H1 (cell line): ENCODE measurements around the gene KRT81. TPM values are rescaled to one million over a fixed set of nuclear protein-coding genes. Genes with fewer than 3 reads are reported as not detected.

ENCODE experiments used
- CTCF ChIA-PET: fragments of 300-600 bp; sonication (Branson Sonifier 250); formaldehyde crosslinking; loops from one replicate; lab custom pipeline; 2021; ENCODE audit not compliant: partially characterized antibody; lab: Charles Lee
- POLR2A ChIA-PET: fragments of 300-600 bp; sonication (Branson Sonifier 250); formaldehyde crosslinking; loops from one replicate; lab custom pipeline; 2021; ENCODE audit warnings: inconsistent platforms; ENCODE audit not compliant: partially characterized antibody; lab: Charles Lee
- DNase-seq, 2 experiments: peaks; one replicate each; pipeline versions ENCODE4 v3.0.0 to v3.0.0-alpha.2; 2010 to 2022; ENCODE audit warnings: low spot score in 2 of 2, low read depth in 1 of 2, mixed read lengths in 1 of 2
- FAIRE-seq: peaks from 2 replicates; lab custom pipeline; 2011; peaks lifted over from hg19 to GRCh38; lab: Jason Lieb, UNC
- H2AFZ ChIP-seq: 2 replicates; pipeline ENCODE4 v1.8.1; 2012; ENCODE audit warnings: low read length, inconsistent platforms
- H2AK5ac ChIP-seq: 2 replicates; pipeline ENCODE4 v1.6.1; 2013; ENCODE audit warnings: low read depth, low read length
- H2BK120ac ChIP-seq: replicated peaks from 2 replicates; pipeline ENCODE3; 2013; ENCODE audit warnings: low read depth, low read length, inconsistent platforms
- H2BK12ac ChIP-seq: 2 replicates; pipeline ENCODE4 v1.6.1; 2013; ENCODE audit warnings: low read depth, low read length
- H2BK15ac ChIP-seq: 2 replicates; pipeline ENCODE4 v1.6.1; 2013; ENCODE audit warnings: low read length
- H2BK20ac ChIP-seq: 2 replicates; pipeline ENCODE4 v1.6.1; 2013; ENCODE audit warnings: low read length
- H2BK5ac ChIP-seq: 2 replicates; pipeline ENCODE4 v1.6.1; 2013; ENCODE audit warnings: low read depth, low read length
- H3K14ac ChIP-seq: 2 replicates; pipeline ENCODE4 v1.6.1; 2013; ENCODE audit warnings: inconsistent platforms; ENCODE audit not compliant: insufficient read length
- H3K18ac ChIP-seq: 2 replicates; pipeline ENCODE4 v1.6.1; 2013; ENCODE audit warnings: low read length; ENCODE audit errors: extremely low read depth
- H3K23ac ChIP-seq: 2 replicates; pipeline ENCODE4 v1.6.1; 2013; ENCODE audit warnings: inconsistent platforms; ENCODE audit not compliant: insufficient read length
- H3K23me2 ChIP-seq: 2 replicates; pipeline ENCODE4 v1.6.1; 2013; ENCODE audit warnings: low read depth, low read length
- H3K27ac ChIP-seq: 2 replicates; pipeline ENCODE4 v1.6.1; 2011; ENCODE audit warnings: low read depth, low read length, inconsistent platforms
- H3K27me3 ChIP-seq, 4 experiments: replicated peaks in 1 of 4; 1 replicate in 1 of 4; 2 replicates in 3 of 4; pipeline versions ENCODE4 v1.6.1 to v1.8.1; 2011 to 2013; ENCODE audit warnings: low read length in 3 of 4, mild to moderate bottlenecking in 3 of 4, inconsistent platforms in 2 of 4, mixed read lengths in 2 of 4, moderate library complexity in 1 of 4; ENCODE audit not compliant: control insufficient read depth in 3 of 4, insufficient read depth in 3 of 4; ENCODE audit errors: extremely low read depth in 1 of 4
- H3K36me3 ChIP-seq, 4 experiments: 2 replicates each; pipeline versions ENCODE4 v1.6.1 to v1.8.1; 2011 to 2013; ENCODE audit warnings: mild to moderate bottlenecking in 4 of 4, low read length in 3 of 4, moderate library complexity in 2 of 4, control low read depth in 1 of 4, inconsistent platforms in 1 of 4; ENCODE audit not compliant: insufficient read depth in 4 of 4, control insufficient read depth in 2 of 4
- H3K4ac ChIP-seq: replicated peaks from 2 replicates; pipeline ENCODE3; 2013; ENCODE audit warnings: low read length, low read depth, mixed read lengths, inconsistent platforms; ENCODE audit not compliant: insufficient read length
- H3K4me1 ChIP-seq, 4 experiments: replicated peaks in 1 of 4; 1 replicate in 1 of 4; 2 replicates in 3 of 4; pipeline versions ENCODE4 v1.6.1 to v1.8.1; 2011 to 2013; ENCODE audit warnings: low read length in 3 of 4, inconsistent platforms in 2 of 4, mixed read lengths in 1 of 4; ENCODE audit not compliant: insufficient read depth in 4 of 4, control insufficient read depth in 3 of 4
- H3K4me2 ChIP-seq, 2 experiments: 2 replicates each; pipeline versions ENCODE4 v1.6.1 to v1.8.1; 2011 to 2013; ENCODE audit warnings: low read depth in 2 of 2, low read length in 2 of 2, control low read depth in 1 of 2, inconsistent platforms in 1 of 2, mild to moderate bottlenecking in 1 of 2; ENCODE audit not compliant: insufficient read depth in 1 of 2
- H3K4me3 ChIP-seq, 4 experiments: fragments of 200-600, 300-600 bp in 1 of 4; sonication (generic), shearing (Covaris generic), sonication (Bioruptor Twin) in 1 of 4; 2 replicates each; pipeline versions ENCODE4 v1.5.1 to v1.8.1; 2011 to 2016; ENCODE audit warnings: low read length in 4 of 4, low read depth in 3 of 4, control low read depth in 2 of 4, inconsistent platforms in 2 of 4, mild to moderate bottlenecking in 2 of 4, mixed read lengths in 1 of 4, moderate library complexity in 1 of 4; ENCODE audit not compliant: insufficient read depth in 2 of 4; ENCODE audit errors: extremely low read depth in 1 of 4
- H3K56ac ChIP-seq: replicated peaks from 2 replicates; pipeline ENCODE3; 2013; ENCODE audit warnings: low read depth, mild to moderate bottlenecking, mixed read lengths, low read length, inconsistent platforms; ENCODE audit not compliant: insufficient read length
- H3K79me1 ChIP-seq: 2 replicates; pipeline ENCODE4 v1.6.1; 2013; ENCODE audit warnings: low read depth, low read length, control low read depth
- H3K79me2 ChIP-seq, 2 experiments: 2 replicates each; pipeline versions ENCODE4 v1.6.1 to v1.8.1; 2012 to 2013; ENCODE audit warnings: low read length in 2 of 2, mild to moderate bottlenecking in 2 of 2, inconsistent platforms in 1 of 2; ENCODE audit not compliant: insufficient read depth in 2 of 2, control insufficient read depth in 1 of 2
- H3K9ac ChIP-seq, 4 experiments: replicated peaks in 1 of 4; 1 replicate in 1 of 4; 2 replicates in 3 of 4; pipeline versions ENCODE4 v1.6.1 to v1.8.1; 2011 to 2013; ENCODE audit warnings: low read depth in 3 of 4, low read length in 3 of 4, control low read depth in 2 of 4, mild to moderate bottlenecking in 2 of 4, moderate library complexity in 2 of 4, inconsistent platforms in 1 of 4; ENCODE audit errors: extremely low read depth in 1 of 4
- H3K9me3 ChIP-seq, 2 experiments: 2 replicates each; pipeline versions ENCODE4 v1.6.1 to v1.8.1; 2012 to 2013; ENCODE audit warnings: mild to moderate bottlenecking in 2 of 2, moderate library complexity in 2 of 2, control low read depth in 1 of 2, inconsistent platforms in 1 of 2, low read depth in 1 of 2, low read length in 1 of 2, mixed read lengths in 1 of 2; ENCODE audit not compliant: insufficient read depth in 2 of 2
- H4K20me1 ChIP-seq, 2 experiments: replicated peaks in 1 of 2; 2 replicates each; pipeline versions ENCODE3 to v1.8.1; 2011 to 2013; ENCODE audit warnings: inconsistent platforms in 2 of 2, low read length in 2 of 2, mild to moderate bottlenecking in 1 of 2; ENCODE audit not compliant: insufficient read depth in 2 of 2, control insufficient read depth in 1 of 2
- H4K5ac ChIP-seq: 2 replicates; pipeline ENCODE4 v1.6.1; 2013; ENCODE audit warnings: low read length, low read depth, mixed read lengths, inconsistent platforms; ENCODE audit not compliant: insufficient read length
- H4K8ac ChIP-seq: 2 replicates; pipeline ENCODE4 v1.8.0; 2013; ENCODE audit warnings: mild to moderate bottlenecking, moderate library complexity, low read length, inconsistent platforms; ENCODE audit not compliant: insufficient read depth; ENCODE audit errors: extremely low read depth
- H4K91ac ChIP-seq: replicated peaks from 2 replicates; pipeline ENCODE3; 2013; ENCODE audit warnings: low read length, mixed read lengths, inconsistent platforms; ENCODE audit not compliant: insufficient read length
- ASH2L ChIP-seq: fragments of 200-600, 300-600 bp; sonication (generic); IDR thresholded peaks from one replicate; pipeline ENCODE4 v1.7.1; 2017; ENCODE audit warnings: low read length
- CHD1 ChIP-seq: IDR thresholded peaks from 2 replicates; pipeline ENCODE4 v1.6.1; 2012; ENCODE audit warnings: low read depth, low read length, improper control_type of control experiment
- E2F6 ChIP-seq: IDR thresholded peaks from 2 replicates; pipeline ENCODE4 v1.6.1; 2012; ENCODE audit warnings: inconsistent platforms
- HDAC2 ChIP-seq, 2 experiments: fragments of 300-600 bp in 1 of 2; sonication (generic) in 1 of 2; IDR thresholded peaks; 2 replicates each; pipeline ENCODE4 v1.6.1; 2011 to 2012; ENCODE audit warnings: low read depth in 2 of 2, low read length in 2 of 2, mild to moderate bottlenecking in 2 of 2, moderate library complexity in 2 of 2, borderline replicate concordance in 1 of 2, inconsistent platforms in 1 of 2
- JUN ChIP-seq: IDR thresholded peaks from 2 replicates; pipeline ENCODE4 v1.6.1; 2011; ENCODE audit warnings: low read depth, mild to moderate bottlenecking, improper control_type of control experiment, low read length
- KDM4A ChIP-seq: IDR thresholded peaks from one replicate; pipeline ENCODE4 v1.7.1; 2012; ENCODE audit warnings: low read depth, mild to moderate bottlenecking, moderate library complexity, low read length, inconsistent platforms; ENCODE audit not compliant: severe bottlenecking
- MAX ChIP-seq: IDR thresholded peaks from 2 replicates; pipeline ENCODE4 v1.6.1; 2012; ENCODE audit warnings: inconsistent platforms
- POLR2A ChIP-seq, 2 experiments: IDR thresholded peaks; 1 replicate in 1 of 2; 2 replicates in 1 of 2; pipeline ENCODE4 v1.6.1; 2011; ENCODE audit warnings: low read depth in 2 of 2, low read length in 2 of 2, mild to moderate bottlenecking in 2 of 2; ENCODE audit errors: control extremely low read depth in 1 of 2
- RFX5 ChIP-seq: IDR thresholded peaks from 2 replicates; pipeline ENCODE4 v1.6.1; 2011; ENCODE audit warnings: low read depth, low read length, improper control_type of control experiment, borderline replicate concordance
- SIRT6 ChIP-seq: IDR thresholded peaks from one replicate; pipeline ENCODE4 v1.7.1; 2012; ENCODE audit warnings: low read length, inconsistent platforms
- TAF7 ChIP-seq: optimal IDR thresholded peaks from 2 replicates; pipeline ENCODE3; 2011; ENCODE audit warnings: low read depth, mild to moderate bottlenecking, inconsistent platforms, low read length, moderate library complexity, borderline replicate concordance
- ZNF274 ChIP-seq: IDR thresholded peaks from 2 replicates; pipeline ENCODE4 v1.7.0; 2012; ENCODE audit warnings: low read length, borderline replicate concordance; ENCODE audit errors: extremely low read depth
- WGBS, 2 experiments: shearing (Covaris generic) in 1 of 2; methylation state at CpG; one replicate each; pipeline versions ENCODE4 v1.1.6 to v1.1.7; 2013 to 2015; ENCODE audit warnings: low lambda C conversion rate in 2 of 2, mixed read lengths in 2 of 2, inconsistent platforms in 1 of 2, low coverage in 1 of 2, missing lambda C conversion rate in 1 of 2; ENCODE audit not compliant: insufficient replicate concordance in 2 of 2, insufficient coverage in 1 of 2, insufficient read length in 1 of 2; ENCODE audit errors: extremely low coverage in 1 of 2, missing lambda C conversion rate in 1 of 2; 5-methylcytosine and 5-hydroxymethylcytosine counted together
- polyA plus RNA-seq, 7 experiments: library from polyadenylated mRNA; depleted of rRNA in 3 of 7; stranded (reverse) in 5 of 7; unstranded in 2 of 7; fragments of >200 nt in 5 of 7; fragments of 200-250 nt in 2 of 7; gene quantifications; 1 replicate in 5 of 7; 2 replicates in 1 of 7; 4 replicates in 1 of 7; pipeline versions ENCODE4 v1.2.1 to v1.2.3, GENCODE V29; 2011 to 2013; ENCODE audit warnings: missing spikeins in 2 of 7, mixed read lengths in 2 of 7
- total RNA-seq: library from RNA; stranded (reverse); fragmentation: NEBNext Ultra II Directional; extraction: Animal tissue kit (Norgen Biotek cat#: 25700); gene quantifications from 2 replicates; pipeline ENCODE4 v1.2.1, GENCODE V29; 2021

The KRT81 gene
- total and polyA plus RNA-seq, 2 of the 8 experiments (the other 6 are each of a cell fraction or from before 2014, with no cell fraction given) = not detected

DNA sequence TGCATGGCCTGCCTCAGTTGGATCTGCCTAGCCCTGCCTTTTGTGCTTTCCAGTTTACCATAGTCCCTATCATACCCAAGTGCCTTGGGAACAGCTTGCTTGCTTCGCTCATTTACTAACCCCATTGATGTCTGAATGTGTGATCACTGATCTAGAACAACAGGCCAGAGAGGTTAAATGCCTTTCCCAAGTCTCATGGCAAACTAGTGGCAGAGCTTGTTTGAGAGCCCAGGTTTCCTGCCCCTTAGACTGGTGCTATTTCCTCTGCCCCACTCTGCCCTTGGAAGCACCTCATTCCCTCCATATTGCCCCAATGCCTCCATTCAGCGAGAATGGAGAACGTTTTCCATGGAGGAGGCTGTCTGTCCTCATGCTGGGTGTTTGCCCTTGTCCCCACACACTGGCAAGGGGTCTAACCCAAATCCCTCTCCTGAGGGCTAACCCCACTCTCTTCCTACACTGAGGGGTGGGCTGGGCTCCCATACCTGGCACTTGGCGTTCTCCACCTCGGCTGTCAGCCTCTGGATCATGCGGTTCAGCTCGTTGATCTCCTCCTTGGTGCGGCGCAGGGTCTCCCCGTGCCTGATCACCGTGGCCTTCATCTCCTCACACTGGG is 38.5 kb downstream of the KRT81 start:
- H3K4me2 ChIP-seq = no peak overlapping the region
- H3K79me2 ChIP-seq = no peaks in the 10 kb centered on the region
- no peak overlapping the region for H3K18ac ChIP-seq
- no peaks in the 10 kb centered on the region for H3K9me3 ChIP-seq
- no peak overlapping the region for H3K27ac ChIP-seq
- WGBS, 2 experiments = 91% methylated on average over 10 of the region's 11 CpGs; no CpG with 5 or more reads in 1 of the 2 experiments
- H4K5ac ChIP-seq = no peak overlapping the region
- H3K4ac ChIP-seq = no peak overlapping the region
- H3K4me3 ChIP-seq = no peak overlapping the region
- no peak overlapping the region for H2AFZ ChIP-seq
- no peaks in the 10 kb centered on the region for H4K20me1 ChIP-seq
- H2BK5ac ChIP-seq = no peak overlapping the region
- H4K8ac ChIP-seq = no peak overlapping the region
- CTCF ChIA-PET = interaction anchor here (0.6 to 14.6 kb wide), 18 partner anchors 13 to 363 kb away, joined by 3 to 151 read pairs (median 10); partner anchors contain the start of gene KRT7
- no peak overlapping the region for H2AK5ac ChIP-seq
- FAIRE-seq (no peak), DNase-seq (no peak)
- H3K27me3 ChIP-seq = peaks cover 10 to 52% (median 40%) of the 10 kb centered on the region in 4 experiments
- H2BK15ac ChIP-seq = 0 out of 2 replicates have a peak overlapping the region, but pooled peaks have one; percentile 61
- H2BK20ac ChIP-seq = no peak overlapping the region
- H3K9ac ChIP-seq = no peak overlapping the region
- H2BK12ac ChIP-seq = peak overlapping the region; percentile 68; the same call in 1 of the 2 replicates
- no peak overlapping the region for H3K23ac ChIP-seq
- peaks cover 0 to 6% (median 1%) of the 10 kb centered on the region in 4 experiments; a peak in 5 of 7 replicates for H3K4me1 ChIP-seq
- no peak overlapping the region for H4K91ac ChIP-seq
- H3K56ac ChIP-seq = no peak overlapping the region
- no peaks in the 10 kb centered on the region for H3K36me3 ChIP-seq
- no peak overlapping the region for H2BK120ac ChIP-seq
- H3K79me1 ChIP-seq = no peaks in the 10 kb centered on the region
- peaks cover 3% of the 10 kb centered on the region; the same call in 1 of the 2 replicates for H3K23me2 ChIP-seq
- H3K14ac ChIP-seq = no peak overlapping the region
- POLR2A ChIA-PET = interaction anchor here (2.3 kb wide), 1 partner anchor 12 kb away, joined by 7 read pairs; no protein-coding TSS in a partner anchor
- no peak for TF ChIP-seq HDAC2 (IDR thresholded peaks at IDR 0.05; ENCODE audit: borderline replicate concordance in 1 of 2, low read depth in 2 of 2, low read length in 2 of 2)
- TF ChIP-seq CHD1 = no peak
- no peak for TF ChIP-seq TAF7
- no peak for TF ChIP-seq E2F6
- no peak for TF ChIP-seq POLR2A (IDR thresholded peaks at IDR 0.05; ENCODE audit: control extremely low read depth in 1 of 2, low read depth in 2 of 2, low read length in 2 of 2)
- no peak for TF ChIP-seq RFX5
- no peak for TF ChIP-seq JUN
- no peak for TF ChIP-seq ASH2L
- TF ChIP-seq SIRT6 = no peak
- no peak for TF ChIP-seq MAX
- TF ChIP-seq KDM4A = no peak
- TF ChIP-seq ZNF274 = no peak
